Loucy (cell line): ENCODE measurements around the gene IGSF10.

ENCODE experiments used
- H2AFZ ChIP-seq: fragments of 200-600 bp; sonication (generic); 2 replicates; pipeline ENCODE4 v1.6.0; 2016; ENCODE audit warnings: antibody characterized with exemption, mild to moderate bottlenecking, low read length, moderate library complexity
- H3F3A ChIP-seq: fragments of 200-600 bp; 2 replicates; pipeline ENCODE4 v1.6.0; 2016; ENCODE audit warnings: antibody characterized with exemption, low read depth, mild to moderate bottlenecking
- H3K27me3 ChIP-seq: fragments of 200-600 bp; sonication (generic); 2 replicates; pipeline ENCODE4 v1.6.1; 2014; ENCODE audit warnings: low read length, mild to moderate bottlenecking; ENCODE audit not compliant: insufficient read depth, poor library complexity, severe bottlenecking
- H3K36me3 ChIP-seq: fragments of 200-600 bp; sonication (generic); 2 replicates; pipeline ENCODE4 v1.6.1; 2016; ENCODE audit warnings: low read length; ENCODE audit not compliant: insufficient read depth
- H3K4me1 ChIP-seq: fragments of 200-600 bp; sonication (generic); 2 replicates; pipeline ENCODE4 v1.5.1; 2014; ENCODE audit warnings: low read length, mild to moderate bottlenecking; ENCODE audit not compliant: insufficient read depth, poor library complexity, severe bottlenecking
- H3K4me2 ChIP-seq: fragments of 200-600 bp; sonication (generic); 2 replicates; pipeline ENCODE4 v1.6.0; 2014; ENCODE audit warnings: antibody characterized with exemption, low read length, low read depth, mild to moderate bottlenecking; ENCODE audit not compliant: poor library complexity, severe bottlenecking
- H3K4me3 ChIP-seq: fragments of 200-600 bp; sonication (generic); 2 replicates; pipeline ENCODE4 v1.5.1; 2014; ENCODE audit warnings: low read length, mild to moderate bottlenecking, mixed read lengths; ENCODE audit not compliant: poor library complexity, severe bottlenecking
- H3K79me2 ChIP-seq: fragments of 200-600 bp; sonication (generic); 2 replicates; pipeline ENCODE4 v1.6.1; 2014; ENCODE audit warnings: low read length; ENCODE audit not compliant: insufficient read depth
- H3K9ac ChIP-seq: fragments of 200-600 bp; sonication (generic); 2 replicates; pipeline ENCODE4 v1.6.0; 2014; ENCODE audit warnings: mild to moderate bottlenecking, low read depth, low read length, moderate library complexity; ENCODE audit not compliant: poor library complexity, severe bottlenecking
- H3K9me2 ChIP-seq: fragments of 200-600 bp; sonication (generic); replicated peaks from 2 replicates; pipeline ENCODE4 v1.6.1; 2016; ENCODE audit warnings: low read depth, low read length, mixed read lengths
- H3K9me3 ChIP-seq: fragments of 200-600 bp; sonication (generic); 2 replicates; pipeline ENCODE4 v1.6.1; 2014; ENCODE audit warnings: mild to moderate bottlenecking, antibody characterized with exemption, low read length, low read depth; ENCODE audit not compliant: insufficient read depth
- H4K20me1 ChIP-seq: fragments of 200-600 bp; sonication (generic); 2 replicates; pipeline ENCODE4 v1.6.0; 2014; ENCODE audit warnings: antibody characterized with exemption, low read length, mild to moderate bottlenecking; ENCODE audit not compliant: insufficient read depth, poor library complexity, severe bottlenecking
- CTCF ChIP-seq: fragments of 200-600 bp; sonication (generic); conservative IDR thresholded peaks from 2 replicates; pipeline ENCODE4 v1.5.1; 2014; ENCODE audit warnings: mild to moderate bottlenecking, antibody characterized with exemption, low read length
- EZH2phosphoT487 ChIP-seq: fragments of 200-600 bp; IDR thresholded peaks from 2 replicates; pipeline ENCODE4 v1.6.1; 2018; ENCODE audit warnings: antibody characterized with exemption, mild to moderate bottlenecking, moderate library complexity, borderline replicate concordance

Gene IGSF10

GRCh38 chr3:151503074-151503473, 42.2 kb upstream of the IGSF10 start:
- Histone ChIP-seq H3K9me3 (peaks cover 7% of the 10 kb centered on the region; the same call in 1 of the 2 replicates), H3K4me2 (no peak overlapping the region), H3K27me3 (no peaks in the 10 kb centered on the region), H3K36me3 (no peaks in the 10 kb centered on the region), H3K79me2 (no peaks in the 10 kb centered on the region), H3K9ac (no peak overlapping the region), H3K4me1 (no peaks in the 10 kb centered on the region), H3F3A (no peaks in the 10 kb centered on the region), H3K4me3 (no peak overlapping the region), H4K20me1 (no peaks in the 10 kb centered on the region), H2AFZ (no peak overlapping the region), H3K9me2 (no peaks in the 10 kb centered on the region)
- TF ChIP-seq CTCF, result no peak
- TF ChIP-seq EZH2phosphoT487, result no peak

- Histone ChIP-seq H4K20me1 (no peaks in the 10 kb centered on the region), H3K36me3 (no peaks in the 10 kb centered on the region), H3K4me3 (no peak overlapping the region), H3K4me1 (no peaks in the 10 kb centered on the region), H3K9me3 (peaks cover 7% of the 10 kb centered on the region; the same call in 1 of the 2 replicates), H3K4me2 (no peak overlapping the region), H3K27me3 (no peaks in the 10 kb centered on the region), H3K9ac (no peak overlapping the region), H2AFZ (no peak overlapping the region), H3K9me2 (no peaks in the 10 kb centered on the region), H3F3A (no peaks in the 10 kb centered on the region), H3K79me2 (no peaks in the 10 kb centered on the region)
- no peak for TF ChIP-seq EZH2phosphoT487
- TF ChIP-seq CTCF, result no peak
Measured at GRCh38 chr3:151501923-151502632, 41.2 kb upstream of the IGSF10 start.

GRCh38 chr3:151501171-151501922, 40.5 kb upstream of the IGSF10 start:
- Histone ChIP-seq H3K27me3 (no peaks in the 10 kb centered on the region), H3K9ac (no peak overlapping the region), H3K9me2 (no peaks in the 10 kb centered on the region), H2AFZ (no peak overlapping the region), H4K20me1 (no peaks in the 10 kb centered on the region), H3K36me3 (no peaks in the 10 kb centered on the region), H3F3A (no peaks in the 10 kb centered on the region), H3K9me3 (peaks cover 7% of the 10 kb centered on the region; the same call in 1 of the 2 replicates), H3K79me2 (no peaks in the 10 kb centered on the region), H3K4me2 (no peak overlapping the region), H3K4me3 (no peak overlapping the region), H3K4me1 (no peaks in the 10 kb centered on the region)
- TF ChIP-seq EZH2phosphoT487, result no peak
- no peak for TF ChIP-seq CTCF
